HG03139 (cell line): ENCODE results near the gene CPA2.
"Not testable (repeated sequence)": the region's sequence is repeated elsewhere in the genome, so short reads cannot be mapped to it uniquely, and the experiment has no call there.

Experiments
- ATAC-seq: cut with Tn5 transposase; IDR thresholded peaks from one replicate; pipeline ENCODE4 v1.9.1; 2021; ENCODE audit not compliant: unreplicated experiment

The CPA2 gene

DNA sequence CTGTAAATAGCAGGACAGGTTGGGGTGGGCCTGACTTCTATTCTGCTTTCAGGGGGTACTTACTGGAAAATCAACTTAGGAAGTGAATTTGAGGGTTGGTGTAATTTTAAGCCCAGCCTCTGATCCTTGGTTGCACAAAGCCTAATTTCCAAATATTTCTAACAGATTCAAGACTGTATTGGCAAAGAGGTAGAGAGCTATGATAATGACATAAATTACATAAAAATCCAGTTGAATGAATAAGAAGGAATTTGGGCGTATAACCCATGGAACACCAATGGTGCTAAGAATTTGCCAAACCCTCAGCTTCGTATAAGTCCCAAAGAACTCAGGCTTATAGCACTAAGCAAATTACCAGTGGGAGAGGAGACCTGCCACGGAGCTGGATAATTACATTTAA, 38.2 kb downstream of the CPA2 start:
- no peak for ATAC-seq

- no peak for ATAC-seq
Observed at GRCh38 chr7:130305433-130306042, 38.9 kb downstream of the CPA2 start.

DNA sequence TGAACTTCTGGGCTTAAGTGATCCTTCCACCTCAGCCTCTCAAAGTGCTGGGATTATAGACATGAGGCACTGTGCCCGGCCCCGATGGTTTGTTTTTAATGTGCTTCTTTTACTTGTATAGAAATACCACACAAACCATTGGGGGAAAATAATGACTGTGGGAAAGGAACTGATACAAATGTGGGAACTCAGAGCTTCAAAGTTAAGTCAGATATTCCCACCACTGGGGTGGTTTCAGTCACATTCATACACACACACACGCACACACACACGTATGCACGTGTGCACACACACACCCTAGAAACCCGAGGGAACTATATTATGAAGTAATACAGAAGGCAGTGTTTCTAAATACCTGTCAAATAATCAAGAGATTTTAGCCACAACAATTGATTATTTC, 43.3 kb downstream of the CPA2 start:
- ATAC-seq = no peak

GRCh38 chr7:130314305-130314704, 47.6 kb downstream of the CPA2 start:
- ATAC-seq = no peak

DNA sequence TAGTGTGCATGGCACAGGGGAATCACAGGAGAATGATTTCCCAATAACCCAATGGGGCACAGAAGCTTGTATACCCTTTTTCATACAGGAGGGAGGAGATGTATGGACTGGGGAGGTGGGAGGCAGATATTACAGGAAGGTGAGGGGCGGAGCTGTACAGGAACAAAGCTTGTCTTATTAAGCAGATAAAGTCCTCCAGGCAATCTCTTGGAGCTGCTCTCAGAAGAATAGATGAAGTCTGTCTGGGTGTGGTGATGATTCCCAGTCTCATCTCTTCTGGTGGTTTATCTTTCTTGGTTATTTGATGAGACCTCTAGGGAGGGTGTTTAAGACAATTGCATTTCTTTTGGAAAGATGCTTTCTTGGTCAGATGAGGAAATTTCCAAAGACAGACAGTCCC, 52.9 kb downstream of the CPA2 start:
- ATAC-seq = no peak

- not testable (repeated sequence) for ATAC-seq
Observed at GRCh38 chr7:130321542-130322229, 55.0 kb downstream of the CPA2 start.

GRCh38 chr7:130322615-130323014, 56.0 kb downstream of the CPA2 start:
- ATAC-seq = no peak

GRCh38 chr7:130324306-130324943, 57.8 kb downstream of the CPA2 start:
- ATAC-seq = no peak

GRCh38 chr7:130329681-130330080, 63.0 kb downstream of the CPA2 start:
- no peak for ATAC-seq

DNA sequence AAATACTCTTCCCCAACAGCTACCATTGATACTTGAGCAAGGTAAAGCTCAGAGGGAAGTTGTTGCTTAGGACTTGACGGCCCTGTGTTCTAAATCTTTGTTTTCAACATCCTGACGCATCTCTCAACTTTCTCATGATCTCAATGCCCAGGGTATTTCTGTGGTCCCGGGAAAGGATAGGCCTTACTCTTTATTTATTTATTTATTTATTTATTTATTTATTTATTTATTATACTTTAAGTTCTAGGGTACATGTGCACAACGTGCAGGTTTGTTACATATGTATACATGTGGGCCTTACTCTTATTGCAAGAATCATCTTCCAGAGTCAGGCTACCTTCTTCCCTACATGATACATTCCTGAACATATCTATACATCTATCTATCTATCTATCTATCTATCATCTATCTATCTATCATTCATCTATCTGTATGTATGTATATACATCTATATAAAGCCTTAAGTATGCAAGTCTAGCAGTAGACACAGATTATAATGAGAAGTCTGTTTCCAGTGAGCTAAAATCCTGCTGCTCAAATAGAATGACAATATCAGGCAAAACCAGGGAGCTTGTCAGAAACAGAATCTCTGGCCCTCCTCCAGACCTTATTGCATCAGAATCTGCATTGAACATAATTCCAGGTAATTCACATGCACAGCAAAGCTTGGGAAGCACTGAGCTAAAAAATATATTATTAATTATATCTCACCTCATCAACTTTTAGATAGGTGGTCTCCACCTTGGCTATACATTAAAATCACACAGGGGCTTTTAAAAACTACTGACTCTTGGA, 65.8 kb downstream of the CPA2 start:
- ATAC-seq = no peak

- ATAC-seq = no peak
Observed at GRCh38 chr7:130333832-130334231, 67.2 kb downstream of the CPA2 start.

DNA sequence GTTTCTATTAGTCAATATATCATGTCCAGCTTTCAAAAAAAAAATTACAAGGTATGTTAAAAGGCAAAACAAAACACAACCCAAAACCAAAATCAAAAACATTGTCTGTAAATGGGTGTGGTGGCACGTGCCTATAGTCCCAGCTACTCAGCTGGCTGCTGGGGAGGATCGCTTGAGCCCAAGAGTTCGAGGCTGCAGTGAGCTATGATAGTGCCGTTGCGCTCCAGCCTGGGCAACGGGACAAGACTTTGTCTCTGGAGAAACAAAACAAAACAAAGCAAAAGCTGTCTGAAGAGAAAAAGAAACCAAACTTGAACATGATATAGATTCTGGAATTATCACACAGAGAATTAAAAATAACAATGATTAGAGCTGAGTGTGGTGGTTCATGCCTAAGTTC, 67.6 kb downstream of the CPA2 start:
- no peak for ATAC-seq

DNA sequence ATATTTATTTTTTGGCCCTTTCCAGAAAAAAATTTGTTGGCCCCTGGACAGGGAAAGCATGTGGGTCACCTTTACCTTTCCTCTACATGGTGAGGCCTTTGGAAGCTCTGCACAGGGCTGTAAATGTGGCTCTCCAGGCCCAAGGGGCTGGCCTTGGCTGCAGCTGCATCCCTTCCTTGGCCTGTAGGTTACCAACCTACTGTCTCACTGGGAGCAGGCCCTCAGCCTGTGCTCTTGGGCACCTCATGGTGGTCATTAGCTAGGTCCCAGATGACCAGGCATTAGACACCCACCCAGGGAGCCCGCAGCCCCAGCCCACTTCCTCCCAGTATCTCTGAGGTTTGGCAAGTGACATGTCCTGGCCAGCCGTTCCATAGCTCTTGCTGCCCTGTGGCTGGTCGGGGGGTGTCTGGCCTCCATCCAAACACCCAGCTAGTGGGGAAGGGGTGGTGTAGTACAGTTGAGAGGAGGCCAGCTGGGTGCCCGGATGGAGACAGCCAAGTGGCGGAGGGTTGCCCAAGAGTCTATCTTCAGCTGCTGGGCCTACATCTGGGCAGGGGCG, 70.8 kb downstream of the CPA2 start:
- ATAC-seq = no peak

DNA sequence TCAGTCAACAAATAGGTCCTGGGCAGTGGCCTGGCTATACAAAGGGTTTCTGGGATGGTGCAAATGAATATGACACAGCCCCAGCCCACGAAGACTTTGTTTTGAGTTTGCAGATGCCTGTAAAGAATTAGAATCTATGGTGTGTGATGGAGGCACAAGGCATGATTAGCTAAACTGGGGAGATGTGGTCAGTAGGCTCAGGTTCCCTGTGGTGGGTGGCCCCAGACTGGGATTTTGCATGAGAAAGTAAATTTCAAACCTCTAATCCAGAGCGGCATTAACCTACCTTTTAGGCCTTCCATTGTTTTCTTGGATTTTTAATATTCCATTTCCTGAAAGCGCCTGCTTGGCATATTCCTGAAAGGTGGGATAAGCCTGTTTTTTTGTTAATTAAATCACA, 71.6 kb downstream of the CPA2 start:
- ATAC-seq = no peak
